GM12892 (cell line): ENCODE measurements around the gene APOM.
A peak's percentile ranks its signal among the peaks of the same experiment; 100 is the strongest.

Source experiments
- DNase-seq: peaks from one replicate; pipeline ENCODE4 v3.0.0; 2011; ENCODE audit not compliant: insufficient read length
- FAIRE-seq: peaks from 2 replicates; lab custom pipeline; 2011; peaks lifted over from hg19 to GRCh38; lab: Jason Lieb, UNC
- POLR2A ChIP-seq: IDR thresholded peaks from 2 replicates; pipeline ENCODE4 v1.6.1; 2011; ENCODE audit warnings: low read depth, low read length, control low read depth
- POLR2AphosphoS5 ChIP-seq: IDR thresholded peaks from 2 replicates; pipeline ENCODE4 v1.6.1; 2011; ENCODE audit warnings: low read depth, low read length, control low read depth
- TAF1 ChIP-seq: IDR thresholded peaks from 2 replicates; pipeline ENCODE4 v1.6.1; 2011; ENCODE audit warnings: low read depth, mild to moderate bottlenecking, control low read depth, low read length, borderline replicate concordance

Gene APOM

DNA sequence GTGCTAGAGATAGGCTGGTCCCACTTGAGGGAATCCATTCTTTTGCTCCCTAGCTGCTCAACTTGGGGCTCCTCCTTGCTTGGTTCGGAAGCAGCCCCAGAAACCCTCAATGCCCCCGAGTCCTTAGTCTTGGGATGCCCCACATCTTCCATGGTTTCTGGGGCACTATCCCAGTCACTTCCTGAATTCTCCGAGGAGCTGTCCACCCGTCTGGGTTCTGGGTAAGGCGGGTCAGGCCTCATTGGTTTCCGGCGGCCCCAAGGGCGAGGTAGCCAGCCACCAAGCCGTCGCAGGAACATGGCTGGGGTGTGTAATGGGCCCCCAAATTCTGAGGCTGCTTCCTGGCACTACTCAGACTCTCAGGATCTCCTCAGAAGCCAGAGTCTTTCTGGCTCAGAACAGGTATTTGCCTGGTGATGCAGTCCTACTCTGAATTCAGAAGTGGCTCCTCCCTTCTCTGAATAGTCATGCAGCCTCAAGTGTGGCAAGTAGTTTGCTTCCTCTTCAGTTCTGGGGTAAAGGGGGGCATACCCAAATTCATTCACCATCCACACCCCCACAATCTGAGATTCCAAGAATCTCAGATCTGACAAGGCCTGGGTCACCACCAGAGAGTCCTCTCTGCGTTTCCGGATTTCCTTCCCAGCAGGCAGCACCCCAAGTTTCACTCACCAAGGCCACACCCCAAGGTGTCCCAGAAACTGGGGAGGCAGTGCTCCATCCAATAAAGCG lies 4.1 kb downstream of the APOM start:
- FAIRE-seq (peak; percentile 38), DNase-seq (no peak)
- no peak for TF ChIP-seq POLR2A

DNA sequence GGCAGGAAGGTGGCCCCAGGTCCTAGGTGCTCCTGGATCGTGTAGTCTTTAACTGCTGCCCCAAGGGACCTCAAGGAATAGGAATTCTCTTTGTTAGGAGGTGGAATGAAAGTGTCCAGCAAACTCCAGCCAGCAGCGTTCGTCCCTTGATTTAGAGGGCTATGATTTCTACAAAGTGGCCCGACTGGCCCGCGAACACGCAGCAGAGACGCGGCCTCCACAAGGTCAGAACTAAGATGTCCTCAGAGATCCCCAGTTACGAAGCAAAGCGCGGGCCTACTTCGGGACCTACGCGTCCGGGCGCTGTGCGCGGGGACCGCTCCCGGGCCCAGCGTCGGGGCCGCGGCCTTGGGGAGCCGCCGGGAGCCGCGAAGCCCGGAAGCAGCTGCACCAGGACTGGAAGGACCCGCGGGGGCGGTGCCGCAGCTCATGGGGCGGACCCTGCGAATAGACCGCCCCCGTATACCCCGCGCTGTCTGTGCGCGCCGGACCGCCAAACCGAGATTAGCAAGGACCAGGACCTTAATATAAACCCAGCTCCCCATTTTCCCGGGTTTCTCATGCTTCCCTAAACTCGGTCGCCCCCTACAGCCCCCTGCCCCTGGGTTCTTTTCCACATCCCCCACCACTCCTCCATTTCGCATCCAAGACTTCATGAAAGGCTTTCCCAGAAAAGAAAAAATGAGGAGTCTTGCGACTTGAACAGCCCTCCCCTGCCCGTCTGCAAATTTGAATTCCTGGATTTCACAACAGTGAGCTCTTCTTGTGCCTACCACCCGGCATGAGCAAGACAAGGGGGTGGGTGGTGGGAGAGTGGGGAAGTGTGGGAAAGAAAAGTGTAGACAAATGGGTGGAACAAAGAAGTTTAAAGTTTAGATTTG lies 4.9 kb downstream of the APOM start, which contains the start of gene C6orf47:
Gene C6orf47 (minus strand): TSS at position 398 of the 881 bp plus-strand sequence. CDS start 831 bp downstream, outside the sequence.
- TF ChIP-seq TAF1 (peak; percentile 53; the same call in 1 of the 2 replicates), POLR2AphosphoS5 (peak; percentile 69; the same call in 1 of the 2 replicates), POLR2A (peak; percentile 88)
- FAIRE-seq (peak; percentile 80), DNase-seq (peak; percentile 84)

DNA sequence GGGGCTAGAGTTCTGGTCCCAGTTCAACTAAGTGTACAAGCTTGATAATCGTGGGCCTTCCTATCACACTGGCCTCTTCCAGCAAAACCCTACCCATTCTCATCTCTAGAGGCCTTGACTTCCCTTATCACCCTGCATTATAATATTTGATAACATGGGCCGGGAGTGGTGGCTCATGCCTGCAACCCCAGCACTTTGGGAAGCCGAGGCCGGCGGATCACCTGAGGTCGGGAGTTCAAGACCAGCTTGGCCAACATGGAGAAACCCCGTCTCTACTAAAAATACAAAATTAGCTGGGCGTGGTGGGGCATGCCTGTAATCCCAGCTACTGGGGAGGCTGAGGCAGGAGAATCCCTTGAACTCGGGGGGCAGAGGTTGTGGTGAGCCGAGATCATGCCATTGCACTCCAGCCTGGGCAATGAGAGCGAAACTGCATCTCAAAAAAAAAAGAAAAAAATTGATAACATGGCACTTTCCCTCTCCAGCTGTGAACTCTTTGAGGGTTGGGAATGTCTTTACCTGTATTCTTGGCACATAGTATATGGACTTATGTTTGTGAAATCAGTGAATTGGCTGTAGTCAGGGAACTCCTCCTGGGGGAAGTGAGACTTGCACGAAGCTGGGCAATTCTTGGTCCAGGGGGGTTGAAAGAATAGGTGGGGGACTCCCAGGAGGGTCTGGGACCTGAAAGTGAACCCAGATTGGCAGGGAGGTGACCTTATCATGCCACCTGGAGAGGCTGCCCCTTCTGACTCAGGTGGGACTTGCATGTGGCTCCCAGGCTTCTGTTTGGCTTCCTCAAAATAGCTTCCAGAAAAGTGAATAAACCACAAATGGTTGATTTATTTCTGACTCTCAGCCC lies 5.8 kb downstream of the APOM start:
- FAIRE-seq = no peak
- TF ChIP-seq POLR2AphosphoS5 (no peak), POLR2A (0 out of 2 replicates have a peak, but pooled peaks have one; percentile 1), TAF1 (no peak)

DNA sequence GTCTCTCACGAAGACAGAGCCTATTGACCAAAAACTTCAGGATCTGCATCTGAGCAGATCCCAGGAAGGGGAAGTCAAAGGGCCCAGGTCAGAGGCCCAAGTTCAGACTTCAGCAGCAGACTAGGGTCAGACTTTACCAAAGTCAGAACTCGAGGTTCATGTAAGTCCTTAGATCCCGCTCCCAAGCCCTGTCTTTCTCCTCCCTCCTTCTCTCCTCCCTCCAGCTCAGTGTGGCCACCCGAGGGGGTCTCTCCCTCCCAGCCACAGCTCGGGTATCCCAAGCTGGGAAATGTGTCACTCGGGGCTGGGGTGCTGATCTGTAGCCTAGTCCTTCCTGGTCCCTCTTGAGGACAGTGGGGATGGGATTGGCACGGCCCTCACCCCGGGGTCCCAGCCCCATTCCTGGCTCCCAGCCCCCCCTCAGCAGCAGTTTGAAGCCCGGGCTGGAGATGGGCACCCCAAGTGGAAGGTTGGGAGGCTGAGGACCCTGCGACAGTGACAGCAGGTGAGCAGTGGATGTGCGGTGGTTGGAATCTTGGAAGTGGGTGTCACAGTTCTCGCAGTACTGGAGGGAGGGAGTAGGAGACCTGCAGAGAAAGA lies 6.5 kb downstream of the APOM start:
- DNase-seq = no peak
- FAIRE-seq = no peak
- TF ChIP-seq POLR2A = no peak; the same call in 1 of the 2 replicates
- TF ChIP-seq POLR2AphosphoS5 = no peak
- TF ChIP-seq TAF1 = no peak

More for the DNA sequence above, 5.8 kb downstream of the APOM start:
- no peak for DNase-seq

DNA sequence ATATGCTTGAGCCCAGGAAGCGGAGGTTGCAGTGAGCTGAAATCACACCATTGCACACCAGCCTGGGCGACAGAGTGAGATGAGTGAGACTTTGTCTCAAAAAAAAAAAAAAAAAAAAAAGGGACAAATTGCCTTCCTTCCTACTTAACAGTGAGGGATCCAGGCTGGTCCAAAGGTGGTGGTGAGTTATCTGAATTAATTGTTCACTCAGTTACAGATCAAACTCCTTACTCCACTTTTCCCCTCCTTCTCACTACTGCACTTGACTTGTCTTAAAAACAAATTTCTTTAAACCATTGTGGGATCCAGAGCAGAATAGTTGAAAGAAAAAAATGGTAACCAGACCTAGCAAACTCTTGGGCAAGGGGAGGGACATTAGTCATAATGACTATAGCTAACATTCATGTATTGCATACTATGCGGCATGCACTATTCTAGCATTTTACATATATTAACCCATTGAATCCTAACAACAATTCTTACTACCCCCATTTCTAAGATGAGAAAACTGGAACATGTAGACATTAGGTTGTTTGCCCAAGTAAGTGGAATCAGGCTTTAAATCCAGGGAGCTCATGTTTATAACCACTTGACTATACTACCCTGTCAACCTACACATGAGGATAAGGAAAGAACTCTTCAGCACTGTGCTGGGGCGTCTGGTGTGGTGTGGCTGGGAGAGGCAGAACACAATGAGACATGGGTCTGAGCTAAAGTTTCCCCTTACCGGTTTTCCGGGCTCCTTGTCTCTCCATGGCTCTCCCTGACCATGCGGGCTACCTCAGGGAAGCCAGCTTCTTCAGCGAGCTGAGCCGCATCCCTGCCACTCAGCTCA lies 7.6 kb downstream of the APOM start:
- no peak for DNase-seq
- TF ChIP-seq TAF1 (no peak), POLR2AphosphoS5 (no peak), POLR2A (no peak)
- FAIRE-seq = no peak

DNA sequence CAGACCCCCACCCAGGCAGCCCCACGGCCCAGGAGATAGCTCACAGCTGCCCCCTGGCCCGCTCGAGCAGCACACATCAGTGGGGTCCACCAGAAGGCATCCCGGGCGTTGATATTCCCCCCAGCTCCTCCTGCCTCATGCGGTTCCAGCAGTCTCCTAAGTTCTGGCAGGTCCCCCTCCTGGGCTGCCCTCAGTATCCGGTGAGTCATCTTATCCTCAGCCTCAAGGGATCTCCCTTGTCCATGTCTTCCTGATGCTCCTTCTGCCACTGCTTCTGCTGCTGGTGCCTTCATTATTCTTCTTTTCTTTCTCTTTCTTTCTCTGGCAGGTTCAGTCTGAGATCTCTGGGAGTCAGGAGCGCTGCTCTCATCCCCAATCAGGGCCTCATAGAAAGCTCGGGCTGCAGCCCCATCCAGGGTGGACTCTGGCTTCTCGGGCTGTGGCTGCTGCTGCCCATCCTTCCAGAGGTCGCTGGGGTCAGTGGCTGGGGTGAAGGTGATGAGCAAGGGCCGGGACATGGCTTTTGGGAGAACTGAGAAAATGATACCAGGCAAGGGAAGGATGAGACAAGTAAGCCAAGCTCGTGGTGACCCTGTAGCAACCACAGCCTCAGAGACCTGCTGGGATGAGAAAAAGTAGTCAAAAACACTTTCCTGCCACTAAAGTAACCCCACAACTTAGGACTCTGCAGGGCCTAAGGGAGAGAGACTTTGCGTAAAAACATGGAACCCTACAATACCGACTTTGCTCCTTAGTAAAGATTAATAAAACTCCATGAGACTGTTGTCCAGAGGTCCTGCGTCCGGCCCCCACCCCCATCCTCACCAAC lies 8.5 kb downstream of the APOM start:
- no peak for FAIRE-seq

DNA sequence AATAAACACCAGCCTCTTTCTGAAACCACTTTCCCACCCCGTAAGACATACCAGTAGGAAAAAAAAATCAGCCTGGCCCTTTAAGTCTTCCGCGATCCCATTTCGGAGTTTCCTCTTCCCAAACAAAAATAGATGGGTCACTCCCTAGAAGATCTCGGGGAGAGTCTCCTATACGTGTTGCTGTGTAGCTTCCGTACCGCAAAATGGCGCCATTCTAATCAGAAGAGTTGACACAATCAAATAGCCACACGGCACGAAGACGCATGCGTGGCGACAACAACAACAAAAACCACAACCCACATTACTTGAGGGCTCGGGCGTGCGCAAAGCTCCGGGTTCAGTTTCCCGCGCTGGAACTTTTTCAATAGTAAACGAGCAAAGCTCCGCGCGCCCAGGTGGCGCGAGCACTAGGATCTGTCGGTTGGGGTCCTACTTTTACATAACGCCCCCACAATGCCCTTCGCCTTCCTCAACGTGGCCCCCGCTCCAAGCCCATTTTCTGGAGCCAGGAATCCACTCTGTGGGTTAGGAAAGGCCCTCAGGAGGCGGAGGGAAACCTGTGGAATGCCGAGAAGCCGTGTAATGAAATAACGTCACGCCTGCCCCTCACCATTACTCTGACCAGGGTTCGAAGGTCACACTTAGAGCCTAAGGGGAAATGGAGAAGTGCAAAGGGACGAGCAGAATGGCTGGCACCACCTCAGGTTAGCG lies 9.3 kb downstream of the APOM start, which contains the start of gene GPANK1:
Gene GPANK1 (minus strand): TSS at position 208 of the 711 bp plus-strand sequence. CDS start 519 bp downstream, outside the sequence.
- TF ChIP-seq TAF1 = no peak; the same call in 1 of the 2 replicates
- TF ChIP-seq POLR2A = no peak
- peak; percentile 91 for TF ChIP-seq POLR2AphosphoS5
- peak; percentile 64 for DNase-seq
- peak; percentile 74 for FAIRE-seq

More for the DNA sequence above, 8.5 kb downstream of the APOM start:
- TF ChIP-seq TAF1 (no peak), POLR2AphosphoS5 (no peak), POLR2A (no peak)
- no peak for DNase-seq

DNA sequence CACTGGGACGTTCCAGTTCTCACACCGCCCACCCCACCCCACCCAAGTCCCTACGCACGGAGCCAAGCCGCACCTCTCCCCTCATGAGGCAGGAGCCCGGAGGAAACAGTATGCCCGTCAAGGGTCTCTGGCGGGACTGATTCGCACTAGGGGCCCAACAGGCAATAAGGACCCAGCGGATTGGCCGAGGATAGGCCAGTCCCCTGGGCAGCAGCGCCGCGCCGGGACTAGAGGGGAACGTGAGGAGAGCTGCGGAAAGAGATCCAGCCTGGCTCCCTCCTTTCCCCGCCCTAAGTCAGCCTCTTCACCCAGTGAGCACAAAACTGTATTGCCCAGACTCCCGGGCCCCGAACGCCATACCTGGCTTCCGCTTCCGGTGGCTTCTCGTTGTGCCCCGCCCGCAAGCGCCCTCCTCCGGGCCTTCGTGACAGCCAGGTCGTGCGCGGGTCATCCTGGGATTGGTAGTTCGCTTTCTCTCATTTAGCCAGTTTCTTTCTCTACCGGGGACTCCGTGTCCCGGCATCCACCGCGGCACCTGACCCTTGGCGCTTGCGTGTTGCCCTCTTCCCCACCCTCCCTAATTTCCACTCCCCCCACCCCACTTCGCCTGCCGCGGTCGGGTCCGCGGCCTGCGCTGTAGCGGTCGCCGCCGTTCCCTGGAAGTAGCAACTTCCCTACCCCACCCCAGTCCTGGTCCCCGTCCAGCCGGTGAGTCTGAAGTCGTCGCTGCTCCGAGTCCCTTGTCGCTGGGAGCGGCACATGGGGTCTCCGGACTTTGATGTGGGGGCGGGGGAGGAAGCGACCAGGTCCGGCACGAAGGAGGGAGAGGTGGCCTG lies 10.0 kb downstream of the APOM start, which contains the start of gene CSNK2B:
Gene CSNK2B (plus strand): TSS at position 580 of the 836 bp plus-strand sequence. CDS start 752 bp downstream, outside the sequence.
- FAIRE-seq = peak; percentile 82
- peak; percentile 97 for TF ChIP-seq POLR2A
- TF ChIP-seq POLR2AphosphoS5 = peak; percentile 97
- peak; percentile 85 for TF ChIP-seq TAF1
- DNase-seq = peak; percentile 97
